ENCODE results near the gene TLNRD1.

DNA sequence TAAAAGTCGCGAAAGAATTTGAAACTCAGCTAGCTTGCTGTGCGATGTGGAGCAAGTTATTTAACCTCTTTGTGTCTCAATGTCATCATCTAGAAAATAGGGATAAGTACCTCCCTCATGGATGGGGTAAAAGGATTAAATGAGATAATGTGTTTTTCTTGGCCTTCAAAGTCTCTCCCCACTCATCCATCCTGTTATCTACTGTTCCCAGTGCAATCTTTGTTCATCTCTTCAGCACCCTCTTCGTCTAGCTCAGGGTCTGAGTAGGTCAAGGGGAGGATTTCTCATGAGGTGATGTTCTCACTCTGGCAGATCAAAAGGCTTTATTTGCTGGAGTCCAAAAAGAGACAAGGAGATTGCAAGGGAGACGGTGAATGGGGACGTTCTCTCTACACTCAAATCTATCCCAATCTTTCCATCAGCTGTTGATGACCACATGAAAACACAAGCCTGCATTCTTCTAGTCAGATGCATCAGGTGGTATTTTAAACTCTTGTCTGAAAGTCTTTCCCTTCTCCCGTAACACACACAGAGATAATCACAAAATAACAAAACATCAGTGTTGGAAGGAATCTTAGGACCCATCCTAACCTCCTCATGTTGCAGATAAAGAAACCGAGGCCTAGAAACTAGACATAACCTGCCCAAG, 12.5 kb upstream of the TLNRD1 start:
- TF ChIP-seq, protein P1, sequence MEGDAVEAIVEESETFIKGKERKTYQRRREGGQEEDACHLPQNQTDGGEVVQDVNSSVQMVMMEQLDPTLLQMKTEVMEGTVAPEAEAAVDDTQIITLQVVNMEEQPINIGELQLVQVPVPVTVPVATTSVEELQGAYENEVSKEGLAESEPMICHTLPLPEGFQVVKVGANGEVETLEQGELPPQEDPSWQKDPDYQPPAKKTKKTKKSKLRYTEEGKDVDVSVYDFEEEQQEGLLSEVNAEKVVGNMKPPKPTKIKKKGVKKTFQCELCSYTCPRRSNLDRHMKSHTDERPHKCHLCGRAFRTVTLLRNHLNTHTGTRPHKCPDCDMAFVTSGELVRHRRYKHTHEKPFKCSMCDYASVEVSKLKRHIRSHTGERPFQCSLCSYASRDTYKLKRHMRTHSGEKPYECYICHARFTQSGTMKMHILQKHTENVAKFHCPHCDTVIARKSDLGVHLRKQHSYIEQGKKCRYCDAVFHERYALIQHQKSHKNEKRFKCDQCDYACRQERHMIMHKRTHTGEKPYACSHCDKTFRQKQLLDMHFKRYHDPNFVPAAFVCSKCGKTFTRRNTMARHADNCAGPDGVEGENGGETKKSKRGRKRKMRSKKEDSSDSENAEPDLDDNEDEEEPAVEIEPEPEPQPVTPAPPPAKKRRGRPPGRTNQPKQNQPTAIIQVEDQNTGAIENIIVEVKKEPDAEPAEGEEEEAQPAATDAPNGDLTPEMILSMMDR (IDR thresholded peaks at IDR 0.05; ENCODE audit: insufficient read depth, low read length, poor library complexity, severe bottlenecking), result no peak
- TF ChIP-seq EZH2phosphoT487 (conservative IDR thresholded peaks at IDR 0.05; ENCODE audit: low read length), result no peak
